Head of caudate nucleus (tissue), 42 donors: Measurements from ENCODE around the gene RFPL3.
"Not testable (repeated sequence)": the region's sequence is repeated elsewhere in the genome, so short reads cannot be mapped to it uniquely, and the experiment has no call there.

Source experiments
- DNase-seq, 42 donors: peaks; one replicate each; pipeline versions ENCODE4 v3.0.0 to v3.0.0-alpha.2; 2020 to 2021; ENCODE audit warnings: mixed read lengths in 7 of 42
- intact Hi-C: fragments of 100-400 bp; cut with DNase I; formaldehyde crosslinking; loops from one replicate; pipeline ENCODE4 v1.15.0; 2022

RFPL3 gene

GRCh38 chr22:32342977-32343376 lies 14.7 kb upstream of the RFPL3 start:
- no peak for DNase-seq
- intact Hi-C loops: no loop called here

DNA sequence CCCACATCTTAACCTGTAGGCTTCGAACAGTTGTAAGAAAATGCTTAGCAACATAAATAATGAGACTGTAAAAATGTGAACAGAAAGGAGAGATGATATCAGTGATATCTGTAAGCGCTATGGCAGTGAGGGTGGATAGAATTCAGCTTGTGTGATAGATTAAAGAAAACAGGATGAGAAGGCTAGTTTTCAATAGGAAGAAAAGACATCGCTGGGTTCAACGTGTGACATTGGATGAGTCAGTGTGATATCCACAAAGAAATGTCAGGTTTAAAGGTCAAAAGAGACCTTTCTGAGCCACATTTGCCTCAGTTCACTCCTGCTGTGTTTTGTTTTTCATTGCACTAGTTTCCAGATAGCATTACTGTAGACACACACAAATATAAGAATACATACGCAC lies 13.7 kb upstream of the RFPL3 start:
- DNase-seq: no peak
- intact Hi-C loops: no loop called here

DNA sequence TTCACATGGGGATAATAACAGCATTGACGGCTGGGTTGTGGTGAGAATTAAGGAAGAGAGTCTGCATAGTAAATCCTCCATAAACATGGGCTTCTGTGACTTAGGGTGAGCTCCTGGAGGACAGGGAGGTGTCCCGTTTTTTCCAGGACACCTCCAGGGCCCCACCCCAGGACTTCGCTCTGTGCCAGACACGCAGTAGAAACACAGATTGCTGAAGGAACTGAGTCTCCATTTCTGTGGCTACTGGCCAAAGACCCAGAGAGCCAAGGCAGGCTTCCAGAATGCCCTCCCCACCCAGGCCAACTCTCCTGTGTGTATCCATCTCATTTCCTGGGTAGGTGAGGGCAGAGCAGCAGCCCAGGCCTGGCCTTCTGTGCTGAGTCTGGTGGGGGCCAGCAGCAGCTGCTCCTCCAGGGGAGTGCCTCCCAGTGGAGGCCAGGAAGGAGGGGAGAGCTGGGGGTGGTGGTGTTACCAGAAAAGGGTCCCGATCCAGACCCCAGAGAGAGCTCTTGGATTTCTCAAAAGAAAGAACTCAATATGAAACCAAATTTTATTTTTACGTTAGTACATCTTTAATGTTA lies 9.5 kb upstream of the RFPL3 start:
- DNase-seq: no peak
- intact Hi-C loops: no loop called here

GRCh38 chr22:32351875-32352274 lies 5.8 kb upstream of the RFPL3 start:
- intact Hi-C loops: not testable (repeated sequence)

GRCh38 chr22:32352681-32353080 lies 5.0 kb upstream of the RFPL3 start:
- DNase-seq: no peak
- intact Hi-C loops: no loop called here

More at GRCh38 chr22:32351875-32352274, 5.8 kb upstream of the RFPL3 start:
- not testable (repeated sequence) for DNase-seq

- intact Hi-C loops: no loop called here
- DNase-seq: no peak
Observed at GRCh38 chr22:32353292-32353691, 4.4 kb upstream of the RFPL3 start.

DNA sequence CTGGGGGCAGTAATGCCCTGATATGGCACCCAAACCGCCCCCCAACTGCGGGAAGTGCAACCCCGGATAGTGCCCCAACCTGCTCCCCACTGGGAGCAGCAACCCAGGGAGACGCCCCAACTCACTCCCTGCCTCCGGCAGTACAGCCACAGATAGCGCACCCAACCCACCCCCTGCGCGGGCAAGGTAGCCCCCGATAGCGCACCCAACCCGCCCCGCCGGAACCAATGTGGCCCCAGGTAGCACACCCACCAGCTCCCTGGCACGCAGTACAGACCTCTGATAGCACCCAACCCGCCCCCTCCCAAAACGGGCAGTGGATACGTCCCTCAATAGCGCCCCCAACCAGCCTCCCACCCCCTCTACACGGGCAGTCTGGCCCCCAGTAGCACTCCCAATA lies 3.8 kb upstream of the RFPL3 start:
- intact Hi-C loops: no loop called here
- DNase-seq: no peak

- DNase-seq: no peak
- intact Hi-C loops: no loop called here
Observed at GRCh38 chr22:32354360-32355351, 3.0 kb upstream of the RFPL3 start.

DNA sequence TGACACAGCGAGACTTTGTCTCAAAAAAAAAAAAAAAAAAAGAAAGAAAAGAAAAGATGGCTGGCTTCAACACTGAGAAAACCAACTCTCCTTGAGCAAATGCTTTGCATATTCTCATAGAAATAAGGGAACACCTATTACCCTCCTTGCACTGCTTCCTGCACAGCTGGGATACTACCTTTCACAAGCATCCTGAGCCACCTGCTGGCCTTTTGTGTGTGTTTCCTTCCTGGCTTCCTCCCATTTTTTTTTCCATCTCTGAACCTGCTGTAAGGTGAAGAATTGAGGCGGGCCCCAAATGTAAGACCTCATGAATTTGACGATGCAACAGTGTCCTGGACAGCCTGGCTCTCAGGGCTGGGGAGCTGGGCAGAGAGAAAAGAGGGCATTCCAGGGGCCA lies 1.9 kb upstream of the RFPL3 start:
- no peak for DNase-seq
- intact Hi-C loops: no loop called here

DNA sequence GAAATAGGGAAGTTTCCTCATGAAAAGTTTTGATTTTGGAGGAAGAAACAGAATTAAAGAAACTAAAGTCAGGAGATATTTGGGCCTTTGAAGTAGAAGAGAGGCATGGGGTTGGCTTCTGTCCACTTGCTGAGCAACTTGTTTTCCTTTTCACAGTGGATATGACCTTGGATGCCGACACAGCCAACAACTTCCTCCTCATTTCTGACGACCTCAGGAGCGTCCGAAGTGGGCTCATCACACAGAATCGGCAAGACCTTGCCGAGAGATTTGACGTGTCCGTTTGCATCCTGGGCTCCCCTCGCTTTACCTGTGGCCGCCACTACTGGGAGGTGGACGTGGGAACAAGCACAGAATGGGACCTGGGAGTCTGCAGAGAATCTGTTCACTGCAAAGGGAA lies 2.4 kb downstream of the RFPL3 start:
- DNase-seq, intact Hi-C loops: not testable (repeated sequence)

- no peak for DNase-seq
- intact Hi-C loops: no loop called here
Observed at GRCh38 chr22:32361257-32361656, 3.6 kb downstream of the RFPL3 start.

- intact Hi-C loops: no loop called here
- no peak for DNase-seq
Observed at GRCh38 chr22:32364210-32364609, 6.5 kb downstream of the RFPL3 start.

GRCh38 chr22:32375678-32376450 lies 18.2 kb downstream of the RFPL3 start:
- intact Hi-C loops: no loop called here
- DNase-seq: peak in 1 of 42 donors; percentile 22

DNA sequence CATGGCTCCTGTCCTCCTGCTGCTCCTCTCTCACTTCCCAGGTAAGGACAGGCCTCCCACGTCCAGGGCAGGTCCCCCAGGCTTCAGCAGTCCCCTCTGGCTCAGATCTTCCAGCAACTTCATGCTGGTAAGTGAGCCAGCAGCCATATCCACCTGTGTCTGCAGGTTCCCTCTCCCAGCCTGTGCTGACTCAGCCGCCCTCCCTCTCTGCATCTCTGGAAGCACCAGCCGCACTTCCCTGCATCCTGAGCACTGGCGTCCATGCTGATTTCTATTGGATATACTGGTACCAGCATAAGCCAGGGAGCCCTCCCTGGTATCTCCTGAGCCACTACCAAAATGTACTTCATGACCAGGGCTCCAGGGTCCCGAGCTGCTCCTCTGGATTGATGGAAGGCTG lies 19.0 kb downstream of the RFPL3 start:
- intact Hi-C loops: no loop called here
- peak in 5 of 42 donors; percentile 7 to 40 (median 16) for DNase-seq

DNA sequence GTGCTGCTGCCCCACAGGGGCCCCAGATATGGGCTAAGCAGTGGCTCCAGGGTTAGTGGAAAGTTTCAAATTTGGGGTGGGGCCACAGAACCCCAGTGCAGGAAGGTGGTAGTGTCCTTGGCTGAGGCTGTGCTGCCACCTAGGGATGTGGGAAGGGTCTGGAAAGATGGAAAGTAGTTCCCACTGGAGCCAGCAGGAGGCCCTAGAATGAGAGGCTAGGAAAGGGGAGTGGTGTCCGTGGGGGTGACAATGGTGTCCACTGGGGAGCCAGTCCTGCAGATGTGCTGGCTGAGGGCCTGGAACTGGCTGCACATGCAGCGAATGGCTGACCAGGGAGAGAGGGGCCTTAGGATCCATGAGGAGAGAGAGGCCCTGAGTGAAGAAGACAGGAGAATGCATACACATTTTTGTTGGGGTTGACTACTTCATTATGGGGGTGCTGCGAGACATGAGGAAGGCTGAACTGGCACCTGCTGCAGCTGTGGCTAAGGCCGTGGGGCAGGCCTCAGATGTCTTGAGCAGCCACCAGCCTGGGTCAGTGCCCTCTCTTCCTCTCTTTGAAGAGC lies 21.1 kb downstream of the RFPL3 start:
- intact Hi-C loops: no loop called here
- DNase-seq: peak in 37 of 42 donors; percentile 8 to 83 (median 53)

DNA sequence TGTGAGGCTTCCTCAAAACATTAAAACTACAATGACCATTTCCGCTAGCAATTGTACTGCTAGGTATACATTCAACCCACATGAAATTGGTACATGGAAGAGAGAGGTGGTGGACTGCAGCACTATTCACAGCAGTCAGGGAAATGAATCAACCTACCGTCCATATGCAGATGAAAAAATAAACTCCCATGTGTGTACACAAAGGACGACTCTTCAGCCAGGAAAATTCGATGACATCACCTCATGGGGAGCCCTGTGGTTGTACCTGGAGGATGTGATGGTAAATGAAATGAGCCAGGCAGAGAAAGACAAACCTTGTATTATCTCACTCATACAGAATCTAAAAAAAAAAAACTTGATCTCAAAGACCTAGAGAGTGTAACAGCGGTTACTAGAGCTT lies 23.3 kb downstream of the RFPL3 start:
- DNase-seq: peak in 1 of 42 donors; percentile 24
- intact Hi-C loops: loop anchor here (10.0 kb wide), 1 partner anchor 406 kb away; no protein-coding TSS in a partner anchor

- DNase-seq: peak in 1 of 42 donors; percentile 16
- intact Hi-C loops: loop anchor here (10.0 kb wide), 1 partner anchor 411 kb away; no protein-coding TSS in a partner anchor
Observed at GRCh38 chr22:32385681-32386080, 28.0 kb downstream of the RFPL3 start.

DNA sequence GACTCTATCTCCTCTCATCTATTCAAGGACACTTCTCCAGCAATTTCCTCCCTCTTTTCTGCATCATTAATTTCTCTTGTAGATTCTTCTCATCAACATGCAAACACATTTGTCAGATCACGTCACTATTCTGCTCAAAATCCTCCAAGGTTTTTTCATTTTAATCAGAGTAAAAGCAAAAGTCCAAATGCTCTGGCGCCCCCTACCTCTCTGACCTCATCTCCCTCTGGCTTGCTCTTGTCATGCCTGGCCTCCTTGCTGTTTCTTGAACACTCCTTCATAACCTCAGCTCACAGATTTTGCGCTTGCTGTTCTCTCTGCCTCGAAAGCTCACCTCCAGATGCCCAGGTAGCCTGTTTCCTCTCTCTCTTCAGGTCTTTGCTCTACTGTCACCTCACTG lies 32.0 kb downstream of the RFPL3 start:
- intact Hi-C loops: loop anchor here (10.0 kb wide), 1 partner anchor 415 kb away; no protein-coding TSS in a partner anchor
- DNase-seq: peak in 15 of 42 donors; percentile 12 to 61 (median 33)

DNA sequence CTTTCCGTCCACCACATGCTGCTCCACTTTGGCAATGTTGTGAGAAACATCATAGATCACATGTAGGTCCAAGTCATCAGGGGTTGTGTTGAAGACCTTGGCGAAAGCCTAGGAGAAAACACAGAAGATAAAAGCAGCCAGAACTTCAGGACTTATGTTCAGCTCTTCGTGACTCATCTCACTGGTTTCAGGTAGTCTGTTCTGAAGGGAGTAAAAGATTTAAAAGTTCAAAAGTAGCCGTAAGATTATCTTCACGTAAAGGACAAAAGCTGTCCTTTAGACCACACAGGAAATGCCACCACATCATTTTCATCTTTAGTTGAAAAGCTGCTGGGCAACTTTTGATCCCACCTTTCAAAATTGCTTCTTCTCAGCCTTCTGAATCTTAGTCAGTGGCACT lies 37.4 kb downstream of the RFPL3 start:
- intact Hi-C loops: no loop called here
- no peak for DNase-seq
